ENCODE data around the gene ADCY3. TPM values are rescaled to one million over a fixed set of nuclear protein-coding genes. Genes with fewer than 3 reads are reported as not detected.

The ADCY3 gene
- total RNA-seq, 1 experiment from 2014 or later, result 36.8 TPM

DNA sequence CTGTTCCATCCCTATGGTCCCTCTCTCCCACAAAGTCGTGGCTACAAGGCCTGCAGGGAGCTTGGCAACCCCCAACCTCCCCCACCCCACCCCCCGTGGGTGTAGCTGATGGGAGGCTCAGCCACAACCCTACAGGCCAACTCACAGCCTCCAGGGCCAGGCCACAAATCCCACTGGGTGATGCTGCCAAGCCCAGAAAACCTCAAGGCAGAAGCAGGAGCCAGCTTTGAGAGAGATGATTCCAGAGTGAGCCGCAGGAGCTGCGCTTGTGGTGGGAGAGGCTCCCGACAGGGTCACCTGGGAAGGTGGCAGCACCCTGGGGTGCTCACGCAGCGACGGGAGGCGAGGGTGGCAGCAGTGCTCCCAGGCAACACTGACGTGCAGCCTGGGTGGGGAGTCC is 44.8 kb downstream of the ADCY3 start:
- DNase-seq (ENCODE audit: low spot score), result no peak

DNA sequence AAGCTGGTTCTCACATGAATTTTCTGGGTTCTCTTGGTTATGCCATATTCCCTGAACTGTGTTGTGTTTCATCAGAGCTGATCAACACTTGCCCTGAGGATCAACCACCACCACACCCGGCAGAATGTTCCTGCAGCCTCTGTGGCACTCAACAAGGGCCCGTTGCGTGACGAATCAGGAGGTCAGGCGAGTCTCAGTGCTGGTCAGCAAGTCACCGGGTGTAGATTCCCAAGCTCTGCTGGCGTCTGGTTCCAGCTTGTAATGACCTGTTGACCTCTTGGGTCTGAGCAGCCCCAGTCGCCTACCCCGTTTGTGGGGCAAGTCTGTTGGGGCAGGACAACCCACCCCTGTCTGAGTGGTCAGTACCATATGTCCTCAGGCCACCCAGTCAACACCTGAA is 46.0 kb downstream of the ADCY3 start:
- DNase-seq (ENCODE audit: low spot score), result no peak

DNA sequence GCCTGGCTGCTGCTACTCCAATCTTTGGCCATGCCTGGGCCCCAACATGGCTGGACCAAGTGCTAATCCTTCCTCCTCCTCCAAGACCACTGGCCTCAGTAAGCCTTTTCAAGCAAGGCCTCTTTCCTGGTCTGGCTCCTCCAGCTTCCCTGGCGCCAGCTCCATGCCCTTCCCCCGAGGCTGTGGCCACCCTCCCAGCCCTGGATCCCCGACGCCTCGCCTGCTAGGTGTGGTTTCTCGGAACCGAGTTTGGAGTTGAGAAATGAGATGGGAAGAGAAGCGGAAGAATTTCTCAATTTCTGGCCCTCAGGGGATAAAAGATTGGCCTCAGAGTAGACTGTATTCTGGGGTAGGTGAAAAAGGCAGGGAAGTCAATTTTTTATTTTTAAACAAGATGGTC is 46.4 kb downstream of the ADCY3 start:
- DNase-seq (ENCODE audit: low spot score), result no peak

DNA sequence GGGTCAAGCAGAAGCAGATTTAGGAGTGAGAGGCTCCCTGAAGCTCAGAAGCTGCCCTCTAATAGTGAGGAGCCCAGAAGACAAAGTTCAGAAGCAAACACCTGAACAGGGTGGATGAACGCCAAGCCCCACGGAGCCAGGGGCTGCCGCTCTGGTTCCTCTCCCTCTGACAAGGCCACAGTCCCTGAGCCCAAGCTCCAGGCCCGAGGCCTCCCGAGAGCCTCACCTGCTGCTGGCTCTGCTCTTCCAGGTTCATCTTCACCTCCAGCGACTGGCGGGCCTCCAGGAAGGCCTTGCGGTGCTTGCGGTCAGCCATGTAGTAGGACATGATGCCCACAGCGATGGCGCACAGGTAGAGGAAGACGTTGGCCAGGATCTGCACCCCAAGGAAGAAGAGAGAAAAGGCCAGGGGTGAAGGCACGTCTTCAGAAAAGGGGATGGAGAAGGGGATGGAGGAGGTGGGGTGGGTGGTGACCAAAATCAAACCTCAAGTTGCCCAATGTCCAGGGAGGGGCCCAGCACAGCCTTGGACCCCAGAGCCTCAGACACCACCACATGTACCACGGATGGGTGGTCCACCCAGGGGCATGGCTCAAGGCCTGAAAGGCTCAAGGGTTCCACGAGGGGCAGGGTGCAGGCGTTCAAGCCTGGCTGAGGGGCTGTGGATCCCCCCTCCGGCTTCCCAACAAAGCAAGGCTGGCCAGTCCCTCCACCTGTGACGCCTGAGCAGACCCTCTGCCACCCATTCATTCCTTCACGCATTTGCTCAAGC is 47.5 kb downstream of the ADCY3 start:
- DNase-seq (ENCODE audit: low spot score), result no peak

DNA sequence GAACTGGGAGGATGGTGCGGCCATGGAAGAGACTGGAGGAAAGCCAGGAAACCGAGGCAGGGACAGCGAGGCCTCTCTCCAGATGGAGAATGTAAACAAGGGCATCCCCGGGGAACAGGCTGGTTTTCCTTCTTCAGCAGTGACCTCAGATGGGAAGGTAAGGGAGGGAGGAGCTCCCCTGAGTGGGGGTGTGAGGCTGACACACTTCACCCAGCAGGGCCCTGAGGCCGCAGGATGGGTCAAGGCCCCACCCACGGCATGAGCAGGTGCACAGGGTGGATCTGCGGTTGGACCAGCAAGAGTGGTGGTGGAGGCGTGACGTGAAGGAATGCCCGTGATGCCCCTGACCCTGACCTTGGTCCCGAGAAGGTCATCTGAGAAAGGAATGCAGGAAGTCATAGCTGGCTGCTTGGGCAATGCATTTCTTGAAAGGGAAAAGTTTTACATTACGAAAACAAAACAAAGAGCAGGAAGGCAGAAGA is 48.1 kb downstream of the ADCY3 start:
- DNase-seq (ENCODE audit: low spot score), result no peak

GRCh38 chr2:24870891-24871705 is 48.9 kb downstream of the ADCY3 start:
- no peak for DNase-seq (ENCODE audit: low spot score)

DNA sequence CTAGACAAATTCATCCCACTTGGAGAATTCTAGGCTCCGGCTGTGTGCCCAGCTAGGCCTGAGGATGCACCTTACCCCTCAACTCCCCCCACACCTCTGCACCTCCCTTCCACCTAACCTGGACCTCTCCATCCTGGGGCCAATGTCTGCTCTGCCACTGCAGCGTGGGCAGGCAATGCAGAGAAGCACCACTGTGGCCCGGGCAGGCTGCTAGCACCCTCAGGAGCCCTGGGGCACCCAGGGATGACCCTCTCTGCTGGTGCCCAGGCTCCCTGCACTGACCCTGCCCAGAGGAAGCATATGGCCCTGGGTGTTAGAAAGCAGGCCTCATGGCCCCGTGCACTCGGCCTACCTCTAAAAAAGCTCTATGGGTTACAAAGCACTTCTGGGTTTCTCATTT is 49.6 kb downstream of the ADCY3 start:
- no peak for DNase-seq (ENCODE audit: low spot score)

GRCh38 chr2:24866946-24867345 is 53.1 kb downstream of the ADCY3 start:
- DNase-seq (ENCODE audit: low spot score), result no peak

- no peak for DNase-seq (ENCODE audit: low spot score)
Observed at GRCh38 chr2:24863641-24864040, 56.4 kb downstream of the ADCY3 start.

- DNase-seq (ENCODE audit: low spot score), result no peak
Observed at GRCh38 chr2:24861500-24861899, 58.5 kb downstream of the ADCY3 start.

DNA sequence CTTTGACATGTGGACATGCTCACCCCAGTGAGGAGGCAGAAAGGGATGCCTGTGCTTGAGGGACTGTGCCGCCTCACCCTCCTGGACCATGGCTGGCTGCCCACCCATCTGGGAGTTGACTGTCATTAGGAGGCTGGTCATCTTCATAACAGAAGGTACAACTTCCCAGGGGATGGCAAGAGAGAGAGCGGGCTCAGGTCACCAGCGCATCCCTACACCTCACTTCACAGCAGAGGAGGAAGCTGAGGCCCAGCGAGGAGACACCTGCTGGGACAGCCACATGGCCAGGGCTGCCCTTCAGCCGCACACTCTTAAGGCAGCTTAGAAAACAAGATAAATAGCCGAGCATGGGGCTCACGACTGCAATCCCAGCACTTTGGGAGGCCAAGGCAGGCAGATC is 59.4 kb downstream of the ADCY3 start:
- no peak for DNase-seq (ENCODE audit: low spot score)

GRCh38 chr2:24859968-24860600 is 60.0 kb downstream of the ADCY3 start:
- DNase-seq (ENCODE audit: low spot score), result no peak

- DNase-seq (ENCODE audit: low spot score), result no peak
Observed at GRCh38 chr2:24858996-24859395, 61.0 kb downstream of the ADCY3 start.

DNA sequence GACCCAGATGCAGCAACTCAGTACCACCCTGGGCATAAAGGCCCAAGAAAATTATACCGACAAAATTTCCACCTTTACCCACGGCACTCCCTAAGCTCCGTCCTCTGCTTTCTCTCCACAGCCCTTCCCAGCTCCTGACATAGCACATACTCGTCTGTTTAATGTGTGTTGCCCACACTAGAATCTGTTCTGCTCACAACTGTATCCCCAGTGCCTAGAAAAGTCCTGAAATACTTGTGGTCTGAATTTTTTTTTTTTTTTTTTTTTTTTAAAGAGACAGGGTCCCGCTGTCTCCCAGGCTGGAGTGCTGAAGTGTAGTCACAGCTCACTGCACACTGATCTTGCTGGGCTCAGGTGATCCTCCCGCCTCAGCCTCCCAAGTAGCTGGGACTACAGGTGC is 62.3 kb downstream of the ADCY3 start:
- no peak for DNase-seq (ENCODE audit: low spot score)

DNA sequence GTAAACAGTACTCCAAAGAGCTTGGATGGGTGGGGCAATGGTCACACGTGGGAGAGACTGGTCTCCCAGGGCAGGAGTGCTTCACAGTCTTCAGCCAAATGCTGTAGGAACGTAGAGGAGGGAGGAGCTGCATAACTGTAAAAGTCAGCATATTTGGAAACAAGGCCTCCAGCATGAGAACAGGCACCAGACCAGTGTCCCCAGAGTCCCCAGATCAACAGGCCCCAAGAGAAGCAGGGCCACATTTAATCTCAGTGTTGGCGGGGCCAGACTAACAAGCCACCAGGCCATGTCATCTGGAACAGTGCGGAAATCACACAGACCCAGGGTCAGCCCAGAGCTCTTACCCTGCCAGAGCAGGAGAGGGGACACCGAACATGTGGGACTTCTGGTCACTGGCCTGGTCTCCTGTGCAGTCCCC is 63.2 kb downstream of the ADCY3 start:
- no peak for DNase-seq (ENCODE audit: low spot score)

GRCh38 chr2:24855726-24856125 is 64.3 kb downstream of the ADCY3 start:
- peak; percentile 9 for DNase-seq (ENCODE audit: low spot score)

DNA sequence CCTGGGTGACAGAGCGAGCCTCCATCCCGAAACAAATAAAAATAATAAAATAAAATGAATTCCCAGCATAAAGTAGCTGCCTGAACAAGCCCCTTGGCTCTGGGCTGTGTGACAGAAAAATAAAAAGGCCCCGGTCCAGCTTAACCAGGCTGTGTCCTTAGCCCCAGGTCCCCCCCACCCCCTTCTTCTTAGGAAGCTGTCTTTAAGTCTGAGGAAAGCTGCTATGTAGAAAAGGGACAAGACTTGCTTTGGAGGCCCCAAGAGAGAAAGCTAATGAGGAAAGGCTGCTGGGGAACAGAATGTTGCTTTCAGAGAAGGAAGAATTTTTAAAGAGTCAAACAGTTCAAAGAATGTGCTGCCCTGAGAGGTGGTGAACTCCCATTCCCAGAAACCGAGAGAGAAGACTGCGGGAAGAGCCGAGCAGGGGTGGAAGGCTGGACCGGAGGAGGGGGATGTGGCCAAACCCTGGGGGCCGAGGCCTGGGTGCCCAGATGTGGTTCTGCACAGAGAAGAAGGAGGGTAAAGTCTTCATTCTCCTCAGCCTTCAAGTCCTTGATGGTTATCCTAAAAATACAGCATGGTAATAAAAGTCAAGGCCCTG is 64.9 kb downstream of the ADCY3 start:
- no peak for DNase-seq (ENCODE audit: low spot score)

- DNase-seq (ENCODE audit: low spot score), result no peak
Observed at GRCh38 chr2:24853996-24854395, 66.0 kb downstream of the ADCY3 start.

- no peak for DNase-seq (ENCODE audit: low spot score)
Observed at GRCh38 chr2:24853046-24853445, 67.0 kb downstream of the ADCY3 start.

- DNase-seq (ENCODE audit: low spot score), result no peak
Observed at GRCh38 chr2:24852431-24853020, 67.5 kb downstream of the ADCY3 start.

DNA sequence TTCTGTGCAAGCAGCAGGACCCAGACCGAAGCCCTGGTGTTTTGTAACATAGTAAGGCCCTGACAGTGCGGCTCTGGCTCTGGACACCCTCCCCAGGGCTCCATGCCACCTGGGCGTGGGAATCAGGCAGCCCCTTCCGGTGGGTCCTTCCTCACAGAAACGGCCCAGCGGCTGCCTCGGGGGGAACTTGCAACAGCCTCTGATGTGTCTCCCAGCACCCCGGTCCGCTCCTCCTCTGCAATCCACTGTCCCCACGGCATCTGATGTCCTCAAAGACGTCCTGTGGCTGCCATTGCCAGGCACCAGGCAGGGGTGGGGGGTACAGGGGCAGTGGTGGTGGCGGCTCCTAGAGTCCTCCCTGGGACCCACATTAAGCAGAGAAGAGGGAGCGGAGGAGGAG is 68.0 kb downstream of the ADCY3 start:
- DNase-seq (ENCODE audit: low spot score), result no peak

DNA sequence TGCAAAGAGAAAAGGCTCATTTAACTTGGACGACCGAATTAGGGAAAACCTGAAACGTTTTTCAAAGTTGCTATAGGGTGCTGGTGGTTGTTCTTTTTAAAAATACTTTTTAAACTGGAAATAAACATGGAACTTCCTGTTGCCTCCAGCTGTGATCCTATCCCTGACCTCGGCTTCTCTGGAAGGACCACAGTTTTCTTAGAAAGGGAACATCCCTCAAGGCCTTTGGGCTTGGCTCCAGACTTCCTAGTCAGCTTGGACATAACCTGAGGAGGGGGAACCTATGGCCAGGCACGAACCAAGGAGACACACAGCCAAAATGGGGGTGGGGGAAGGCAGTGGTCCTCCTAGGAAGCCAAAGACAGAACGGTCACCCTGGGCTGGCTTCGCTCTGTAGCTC is 69.1 kb downstream of the ADCY3 start:
- no peak for DNase-seq (ENCODE audit: low spot score)

All from A172 (cell line).